ENCODE measurements around the gene RPL36A. TPM values are rescaled to one million over a fixed set of nuclear protein-coding genes. Genes with fewer than 3 reads are reported as not detected.

Gene RPL36A
- total RNA-seq, 1 experiment from 2014 or later = 239 TPM

GRCh38 chrX:101369687-101370086, 21.1 kb upstream of the RPL36A start:
- Mint-ChIP-seq H3K9me3 (ENCODE audit: low read depth, unreplicated experiment) (no peaks in the 10 kb centered on the region), H3K27me3 (ENCODE audit: unreplicated experiment) (peaks cover 34% of the 10 kb centered on the region), H3K4me3 (ENCODE audit: low read depth, unreplicated experiment) (no peak overlapping the region), H3K36me3 (ENCODE audit: insufficient read depth, unreplicated experiment) (no peaks in the 10 kb centered on the region), H3K27ac (ENCODE audit: unreplicated experiment) (no peak overlapping the region), H3K4me1 (ENCODE audit: low read depth, unreplicated experiment) (no peaks in the 10 kb centered on the region)
- CTCF ChIA-PET = interaction anchor here (0.7 kb wide), 1 partner anchor 256 kb away, joined by 5 read pairs; no protein-coding TSS in a partner anchor
- BruUV-seq (replicated peaks) = no TSS peak
- TF ChIP-seq, protein P1, sequence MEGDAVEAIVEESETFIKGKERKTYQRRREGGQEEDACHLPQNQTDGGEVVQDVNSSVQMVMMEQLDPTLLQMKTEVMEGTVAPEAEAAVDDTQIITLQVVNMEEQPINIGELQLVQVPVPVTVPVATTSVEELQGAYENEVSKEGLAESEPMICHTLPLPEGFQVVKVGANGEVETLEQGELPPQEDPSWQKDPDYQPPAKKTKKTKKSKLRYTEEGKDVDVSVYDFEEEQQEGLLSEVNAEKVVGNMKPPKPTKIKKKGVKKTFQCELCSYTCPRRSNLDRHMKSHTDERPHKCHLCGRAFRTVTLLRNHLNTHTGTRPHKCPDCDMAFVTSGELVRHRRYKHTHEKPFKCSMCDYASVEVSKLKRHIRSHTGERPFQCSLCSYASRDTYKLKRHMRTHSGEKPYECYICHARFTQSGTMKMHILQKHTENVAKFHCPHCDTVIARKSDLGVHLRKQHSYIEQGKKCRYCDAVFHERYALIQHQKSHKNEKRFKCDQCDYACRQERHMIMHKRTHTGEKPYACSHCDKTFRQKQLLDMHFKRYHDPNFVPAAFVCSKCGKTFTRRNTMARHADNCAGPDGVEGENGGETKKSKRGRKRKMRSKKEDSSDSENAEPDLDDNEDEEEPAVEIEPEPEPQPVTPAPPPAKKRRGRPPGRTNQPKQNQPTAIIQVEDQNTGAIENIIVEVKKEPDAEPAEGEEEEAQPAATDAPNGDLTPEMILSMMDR (IDR thresholded peaks at IDR 0.05; ENCODE audit: unreplicated experiment) = no peak
- intact Hi-C loops (cut with micrococcal nuclease; ENCODE audit: unreplicated experiment) = no loop called here
- DNase-seq = no peak

GRCh38 chrX:101370888-101371504, 19.8 kb upstream of the RPL36A start:
- Mint-ChIP-seq H3K27me3 (ENCODE audit: unreplicated experiment) (peaks cover 44% of the 10 kb centered on the region), H3K27ac (ENCODE audit: unreplicated experiment) (no peak overlapping the region), H3K9me3 (ENCODE audit: low read depth, unreplicated experiment) (no peaks in the 10 kb centered on the region), H3K36me3 (ENCODE audit: insufficient read depth, unreplicated experiment) (no peaks in the 10 kb centered on the region), H3K4me3 (ENCODE audit: low read depth, unreplicated experiment) (no peak overlapping the region), H3K4me1 (ENCODE audit: low read depth, unreplicated experiment) (no peaks in the 10 kb centered on the region)
- DNase-seq = no peak
- BruUV-seq (replicated peaks) = no TSS peak
- intact Hi-C loops (cut with micrococcal nuclease; ENCODE audit: unreplicated experiment) = no loop called here
- CTCF ChIA-PET = no interaction called here
- TF ChIP-seq, protein P1 (IDR thresholded peaks at IDR 0.05; ENCODE audit: unreplicated experiment) = no peak

DNA sequence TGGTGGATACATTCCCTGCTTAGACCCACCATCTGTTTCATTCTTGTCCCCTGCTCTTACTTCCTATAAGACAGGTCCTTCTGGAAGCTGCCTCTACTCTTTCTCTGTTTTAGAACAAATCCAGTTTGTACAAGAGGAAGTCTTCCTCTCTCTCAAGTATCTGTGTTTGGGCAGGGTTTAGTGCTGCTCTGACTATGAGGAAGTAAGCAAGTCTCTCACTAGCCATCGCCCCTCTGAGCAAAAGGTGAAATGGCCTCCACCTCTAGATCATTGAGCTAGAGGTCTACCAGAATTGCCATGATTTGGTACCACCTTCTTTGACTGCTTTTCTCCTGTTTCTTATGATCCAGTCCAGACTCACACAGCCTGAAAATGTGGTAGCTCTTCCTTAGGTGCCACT, 13.3 kb upstream of the RPL36A start:
- no peaks in the 10 kb centered on the region for H3K4me1 Mint-ChIP-seq (ENCODE audit: low read depth, unreplicated experiment)
- DNase-seq = no peak
- H3K4me3 Mint-ChIP-seq (ENCODE audit: low read depth, unreplicated experiment) = no peak overlapping the region
- TF ChIP-seq, protein P1 (IDR thresholded peaks at IDR 0.05; ENCODE audit: unreplicated experiment) = no peak
- H3K27me3 Mint-ChIP-seq (ENCODE audit: unreplicated experiment) = peaks cover 26% of the 10 kb centered on the region
- no TSS peak for BruUV-seq (replicated peaks)
- H3K27ac Mint-ChIP-seq (ENCODE audit: unreplicated experiment) = no peak overlapping the region
- intact Hi-C loops (cut with micrococcal nuclease; ENCODE audit: unreplicated experiment) = no loop called here
- H3K9me3 Mint-ChIP-seq (ENCODE audit: low read depth, unreplicated experiment) = no peaks in the 10 kb centered on the region
- no peaks in the 10 kb centered on the region for H3K36me3 Mint-ChIP-seq (ENCODE audit: insufficient read depth, unreplicated experiment)
- CTCF ChIA-PET = interaction anchor here (0.7 to 1.8 kb wide), 2 partner anchors 14 to 332 kb away, joined by 3 to 7 read pairs; partner anchors contain the start of gene RPL36A

DNA sequence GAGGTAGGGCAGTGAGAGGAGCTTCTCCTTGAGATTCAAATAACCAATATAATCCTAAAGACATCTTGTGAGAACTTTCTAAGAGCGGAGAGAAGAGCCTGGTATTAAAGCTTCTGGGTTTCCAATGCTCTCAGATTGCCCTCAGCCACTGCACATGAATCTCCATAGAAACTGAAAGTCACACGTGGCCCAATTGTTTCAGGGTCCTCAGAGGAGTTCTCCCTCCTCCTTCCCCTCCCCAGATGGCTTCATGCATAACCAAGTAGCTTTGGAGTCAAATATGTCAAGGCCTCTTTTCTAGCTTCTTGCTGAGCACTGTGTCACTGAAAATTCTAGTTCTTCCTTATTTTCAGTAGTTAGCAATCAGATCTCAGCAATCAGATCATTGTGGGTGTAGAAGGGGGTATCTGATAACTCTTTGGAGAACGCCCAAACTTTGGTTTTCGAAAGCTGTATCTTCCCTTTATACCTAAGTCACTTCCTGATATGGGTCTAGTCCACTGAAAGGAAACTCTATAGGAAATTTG, 7.1 kb upstream of the RPL36A start:
- CTCF ChIA-PET = interaction anchor here (0.6 to 0.7 kb wide), 2 partner anchors 76 to 1028 kb away, joined by 3 to 5 read pairs; no protein-coding TSS in a partner anchor
- no peak for DNase-seq
- Mint-ChIP-seq H3K9me3 (ENCODE audit: low read depth, unreplicated experiment) (no peaks in the 10 kb centered on the region), H3K27ac (ENCODE audit: unreplicated experiment) (no peak overlapping the region), H3K27me3 (ENCODE audit: unreplicated experiment) (peaks cover 35% of the 10 kb centered on the region), H3K36me3 (ENCODE audit: insufficient read depth, unreplicated experiment) (no peaks in the 10 kb centered on the region), H3K4me1 (ENCODE audit: low read depth, unreplicated experiment) (no peaks in the 10 kb centered on the region), H3K4me3 (ENCODE audit: low read depth, unreplicated experiment) (no peak overlapping the region)
- TF ChIP-seq, protein P1 (IDR thresholded peaks at IDR 0.05; ENCODE audit: unreplicated experiment) = no peak
- no TSS peak for BruUV-seq (replicated peaks)
- intact Hi-C loops (cut with micrococcal nuclease; ENCODE audit: unreplicated experiment) = no loop called here

Measured in Calu3 (cell line).